HG02885 (cell line): ENCODE results near the gene PPFIA3.
"Not testable (repeated sequence)": the region's sequence is repeated elsewhere in the genome, so short reads cannot be mapped to it uniquely, and the experiment has no call there.

ENCODE experiments used
- ATAC-seq: cut with Tn5 transposase; IDR thresholded peaks from one replicate; pipeline ENCODE4 v1.9.1; 2021; ENCODE audit warnings: mild to moderate bottlenecking; ENCODE audit not compliant: unreplicated experiment, poor library complexity

The PPFIA3 gene

GRCh38 chr19:49119411-49120324 lies at the start of gene PPFIA3:
PPFIA3 (plus strand) TSS chr19:49119544; CDS start chr19:49127874, 8,330 bp downstream.
- ATAC-seq, result no peak

- no peak for ATAC-seq
These were observed 48.9 kb upstream of the PPFIA3 start for GRCh38 chr19:49070416-49070815.

- ATAC-seq, result no peak
These were observed 47.3 kb upstream of the PPFIA3 start for GRCh38 chr19:49071860-49072547.

GRCh38 chr19:49073514-49074378 lies 45.6 kb upstream of the PPFIA3 start:
- ATAC-seq, result no peak

DNA sequence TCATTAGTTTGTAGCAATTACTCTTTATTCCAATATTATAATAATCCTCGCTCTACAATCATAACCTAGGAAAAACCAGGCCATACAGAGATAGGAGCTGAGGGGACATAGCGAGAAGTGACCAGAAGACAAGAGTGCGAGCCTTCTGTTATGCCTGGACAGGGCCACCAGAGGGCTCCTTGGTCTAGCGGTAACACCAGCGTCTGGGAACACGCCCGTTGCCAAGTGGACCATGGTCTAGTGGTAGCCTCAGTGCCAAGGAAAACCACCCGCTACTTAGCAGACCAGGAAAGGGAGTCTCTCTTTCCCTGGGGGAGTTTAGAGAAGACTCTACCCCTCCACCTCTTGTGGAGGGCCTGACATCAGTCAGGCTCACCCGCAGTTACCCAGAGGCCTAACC lies 44.5 kb upstream of the PPFIA3 start:
- ATAC-seq, result not testable (repeated sequence)

GRCh38 chr19:49080392-49080791 lies 39.0 kb upstream of the PPFIA3 start:
- no peak for ATAC-seq

GRCh38 chr19:49081273-49081672 lies 38.1 kb upstream of the PPFIA3 start:
- no peak for ATAC-seq

GRCh38 chr19:49084206-49085019 lies 34.9 kb upstream of the PPFIA3 start:
- no peak for ATAC-seq

DNA sequence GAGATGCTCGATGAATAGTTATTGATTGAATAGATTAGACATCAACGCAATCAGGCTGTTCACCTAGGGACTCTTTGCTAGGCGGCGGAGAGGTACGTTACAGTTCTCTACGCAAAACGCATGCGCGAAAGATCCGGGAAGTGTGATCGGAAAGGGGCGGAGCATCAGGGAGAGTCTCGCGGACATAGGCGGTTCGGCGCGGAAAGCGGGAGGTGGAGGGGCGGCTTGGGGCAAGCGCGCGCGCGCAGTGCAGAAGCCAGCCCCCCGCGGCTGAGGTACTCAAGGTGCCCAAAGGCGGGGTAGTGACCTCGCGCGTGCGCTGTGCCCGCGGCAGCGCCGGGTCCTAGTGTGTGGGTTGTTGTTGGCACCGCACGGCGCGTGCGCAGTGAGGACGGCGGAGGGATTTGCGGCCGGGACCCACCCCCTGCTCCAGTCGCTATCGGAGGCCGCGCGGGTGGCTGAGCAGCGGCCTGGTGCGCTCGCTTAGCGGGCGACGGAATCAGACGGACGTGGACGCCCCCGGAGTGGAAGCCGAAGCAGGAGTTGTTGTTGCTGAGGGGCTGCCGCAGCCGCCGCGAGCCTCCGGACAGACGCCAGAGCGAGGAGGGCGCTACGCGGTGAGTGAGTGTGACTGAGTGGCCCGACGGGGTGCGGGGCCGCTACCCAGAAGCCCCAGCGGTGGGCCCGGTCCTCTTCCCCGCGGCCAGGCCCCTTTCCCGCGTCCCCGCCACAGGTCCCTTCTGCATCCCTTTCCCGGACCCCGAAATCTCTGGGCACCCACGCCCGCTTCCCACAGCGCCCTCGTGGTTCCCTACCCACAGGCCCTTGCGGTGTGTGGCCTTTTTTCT lies 34.1 kb upstream of the PPFIA3 start, which contains the start of gene SNRNP70:
Gene SNRNP70 (plus strand): TSS at position 432 of the 848 bp plus-strand sequence. CDS start 964 bp downstream, outside the sequence.
- ATAC-seq, result peak; percentile 91

- no peak for ATAC-seq
These were observed 33.5 kb upstream of the PPFIA3 start for GRCh38 chr19:49085868-49086232.

DNA sequence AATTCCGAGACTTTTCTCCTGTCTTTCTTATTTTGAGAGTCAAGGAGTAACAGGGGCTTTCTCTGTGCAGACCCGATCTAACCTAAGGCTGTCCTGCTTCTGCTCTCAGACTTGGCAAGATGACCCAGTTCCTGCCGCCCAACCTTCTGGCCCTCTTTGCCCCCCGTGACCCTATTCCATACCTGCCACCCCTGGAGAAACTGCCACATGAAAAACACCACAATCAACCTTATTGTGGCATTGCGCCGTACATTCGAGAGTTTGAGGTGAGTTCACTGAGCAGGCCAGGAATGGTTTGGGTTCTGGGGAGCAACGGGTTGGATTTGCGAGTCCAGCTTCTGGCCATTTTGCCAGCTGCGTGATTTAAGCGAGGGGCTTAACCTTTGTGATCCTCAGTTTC lies 33.0 kb upstream of the PPFIA3 start:
- ATAC-seq, result no peak

- ATAC-seq, result no peak
These were observed 27.8 kb upstream of the PPFIA3 start for GRCh38 chr19:49091391-49092038.

DNA sequence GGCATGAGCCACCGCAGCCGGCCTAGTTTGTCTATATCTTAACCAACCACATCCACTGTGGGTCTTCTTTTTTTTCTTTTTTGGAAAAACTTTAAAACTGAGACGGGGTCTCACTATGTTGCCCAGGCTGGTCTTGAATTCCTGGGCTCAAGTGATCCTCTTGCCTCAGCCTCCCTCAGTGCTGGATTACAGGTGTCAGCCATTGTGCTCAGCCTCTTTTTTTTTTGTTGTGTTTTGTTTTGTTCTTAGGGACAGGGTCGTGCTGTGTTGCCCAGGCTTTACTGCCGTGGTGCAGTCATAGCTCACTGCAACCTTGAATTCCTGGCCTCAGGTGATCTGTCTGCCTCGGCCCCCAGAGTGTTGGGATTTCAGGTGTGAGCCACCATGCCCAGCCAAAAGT lies 26.7 kb upstream of the PPFIA3 start:
- ATAC-seq, result no peak

DNA sequence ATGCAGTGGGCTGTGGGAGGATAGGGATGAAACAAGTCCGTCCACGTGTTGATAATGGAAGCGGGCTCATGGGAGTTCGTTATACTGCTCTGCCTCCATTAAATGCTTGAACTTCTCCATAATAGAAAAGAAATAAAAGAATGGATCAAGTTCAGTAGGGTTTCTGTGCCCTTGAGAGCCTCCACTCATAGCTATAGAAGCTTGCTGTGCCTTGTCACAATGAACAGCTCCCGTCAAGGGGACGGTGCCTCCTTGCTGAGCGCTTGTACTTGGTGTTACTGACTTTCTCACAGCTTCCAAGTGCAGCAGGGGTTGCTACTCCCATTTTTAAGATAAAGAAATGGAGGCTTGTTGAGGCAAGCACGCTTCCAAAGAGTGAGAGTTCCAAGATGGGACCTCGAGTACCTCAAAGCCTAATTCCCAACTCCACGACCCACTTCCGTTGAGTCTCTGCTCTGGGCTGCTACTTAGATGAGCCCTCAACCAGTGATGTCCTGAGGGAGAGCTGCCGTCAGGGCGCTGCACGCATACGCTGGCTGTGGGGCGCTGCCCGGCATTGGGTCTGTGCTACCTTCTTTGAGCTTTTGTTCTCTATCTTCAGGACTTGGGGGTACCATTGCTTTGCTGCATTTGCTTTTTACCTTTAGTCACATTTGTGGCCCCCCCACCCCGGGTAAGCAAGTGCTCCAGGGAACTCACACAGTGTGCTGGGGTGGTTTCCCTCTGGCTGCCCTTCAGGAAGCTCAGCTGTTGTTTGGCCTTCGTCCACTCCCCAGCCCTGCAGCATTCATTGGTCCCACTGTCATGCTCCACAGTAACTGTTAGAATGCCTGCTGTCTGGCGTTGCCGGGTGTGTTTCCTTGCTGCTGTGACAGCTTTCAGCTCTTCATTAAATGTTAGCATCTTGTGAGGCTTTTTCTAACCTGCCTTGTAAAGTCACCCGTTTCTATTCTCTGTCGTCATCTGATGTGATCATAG lies 24.6 kb upstream of the PPFIA3 start:
- ATAC-seq, result no peak

DNA sequence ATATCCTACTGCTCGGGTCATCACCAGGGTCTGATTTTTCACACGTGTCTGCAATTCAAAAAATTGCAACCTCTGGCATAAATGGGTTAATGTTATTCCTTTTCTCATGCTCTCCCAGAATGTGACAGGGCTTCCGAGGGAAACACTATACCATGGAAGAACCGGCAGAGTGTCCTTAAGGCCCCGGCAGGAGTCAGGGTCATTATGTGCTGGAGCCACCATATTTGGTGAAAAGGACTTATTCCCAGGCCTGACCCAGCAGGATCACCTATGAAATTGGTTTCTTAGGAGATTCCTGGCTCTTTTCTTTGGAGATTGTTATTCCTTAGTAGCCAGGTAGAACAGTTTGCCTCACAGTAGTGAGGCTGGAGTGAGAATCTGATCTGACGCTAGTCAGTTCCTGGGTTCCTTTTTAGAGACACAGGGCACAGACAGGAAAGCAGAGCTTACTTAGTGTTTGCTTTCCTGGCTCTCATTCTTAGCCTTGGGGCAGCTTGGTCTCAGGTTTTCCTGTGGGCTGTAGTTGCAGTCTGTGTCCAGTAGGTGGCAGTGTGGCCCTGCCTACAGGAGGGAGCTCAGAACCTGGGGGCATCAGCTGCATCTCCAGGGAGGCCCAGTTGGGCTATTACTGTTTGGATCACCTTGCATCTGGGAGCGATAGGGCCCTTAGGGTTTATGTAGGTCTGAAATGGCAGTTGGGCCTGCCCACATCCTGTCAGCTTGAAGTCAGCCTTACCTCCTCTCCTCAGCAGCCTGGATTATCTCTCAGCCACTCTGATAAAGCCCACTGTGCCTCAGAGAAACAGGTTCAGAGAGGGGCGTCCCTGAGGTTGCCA lies 21.7 kb upstream of the PPFIA3 start:
- no peak for ATAC-seq

DNA sequence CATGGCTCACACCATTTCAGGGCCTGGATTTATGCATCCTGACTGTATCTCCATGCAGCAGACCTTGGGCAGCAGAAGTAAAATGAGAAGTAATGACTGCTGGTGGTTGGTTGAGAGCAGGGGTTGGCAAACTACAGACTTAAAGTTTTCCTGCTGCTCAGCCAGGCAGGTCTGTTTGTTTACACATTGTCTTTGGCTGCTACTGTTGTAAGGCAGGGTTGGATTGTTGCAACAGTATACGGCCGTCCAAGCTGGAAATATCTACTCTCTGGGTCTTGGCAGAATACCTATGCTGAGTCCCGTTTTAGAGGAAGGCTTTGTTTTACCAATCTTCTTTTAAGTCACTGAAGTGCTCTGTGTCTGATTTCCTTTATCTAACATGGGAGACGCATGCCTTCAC lies 20.5 kb upstream of the PPFIA3 start:
- ATAC-seq, result no peak
